Keratinocyte (primary cell): ENCODE results near the gene PLA2G2E.

Source experiments
- CTCF ChIP-seq, 3 experiments: IDR thresholded peaks in 1 of 3; conservative IDR thresholded peaks in 1 of 3; optimal IDR thresholded peaks in 1 of 3; 2 replicates in 2 of 3; 3 replicates in 1 of 3; pipeline versions ENCODE3 to v1.5.1; 2011; ENCODE audit warnings: low read length in 3 of 3, mild to moderate bottlenecking in 3 of 3, moderate library complexity in 2 of 3, control low read depth in 1 of 3, inconsistent platforms in 1 of 3; ENCODE audit not compliant: insufficient read depth in 2 of 3; ENCODE audit errors: extremely low read depth in 1 of 3
- EZH2 ChIP-seq: IDR thresholded peaks from one replicate; pipeline ENCODE4 v1.6.1; 2012; ENCODE audit warnings: inconsistent platforms, mild to moderate bottlenecking, low read length, moderate library complexity

- TF ChIP-seq CTCF (optimal IDR thresholded peaks at IDR 0.05 in 1 of 3, IDR thresholded peaks at IDR 0.05 in 1 of 3, conservative IDR thresholded peaks at IDR 0.05 in 1 of 3; ENCODE audit: extremely low read depth in 1 of 3, insufficient read depth in 2 of 3, low read length in 3 of 3) (no peak), EZH2 (no peak)
Observed at GRCh38 chr1:19940486-19941205, 17.2 kb upstream of the PLA2G2E start.
